Upper lobe of left lung (tissue), 4 donors: Measurements from ENCODE around the gene BCL7A.

Experiments
- EP300 ChIP-seq, 4 donors: sonication (generic); formaldehyde crosslinking; IDR thresholded peaks; one replicate each; pipeline ENCODE4 v1.5.1; 2017; ENCODE audit warnings: antibody characterized with exemption in 4 of 4, control low read depth in 2 of 4
- POLR2AphosphoS5 ChIP-seq, 2 donors: sonication (generic); formaldehyde crosslinking; IDR thresholded peaks; one replicate each; pipeline ENCODE4 v1.5.1; 2017; ENCODE audit warnings: antibody characterized with exemption in 2 of 2
- TF ChIP-seq, protein P1 (sequence below), 6 experiments: fragments of 450-650 bp in 4 of 6; fragments of 200-600 bp in 2 of 6; sonication (generic) in 2 of 6; IDR thresholded peaks; one replicate each; pipeline ENCODE4 v1.5.1; 2016 to 2019; ENCODE audit warnings: antibody characterized with exemption in 6 of 6

DNA sequence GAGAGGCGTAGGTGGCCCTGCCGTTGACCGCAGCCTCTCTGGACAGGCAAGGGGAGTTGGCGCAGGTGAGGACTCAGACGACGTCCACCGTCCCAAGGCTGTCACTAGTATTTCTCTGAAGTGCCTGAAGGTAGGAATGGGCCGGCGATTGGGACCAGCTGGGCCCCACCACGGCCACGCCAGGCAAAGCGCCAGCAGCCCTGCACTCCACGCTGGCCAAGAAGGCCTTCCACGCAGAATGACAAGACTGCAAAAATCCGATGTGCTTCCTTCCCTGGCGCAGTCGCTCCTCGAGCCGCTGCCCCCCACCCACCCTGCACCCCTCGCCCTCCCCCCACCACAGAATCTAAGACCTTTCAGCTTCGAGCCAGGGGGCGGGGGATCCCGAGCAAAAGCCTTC, 39.6 kb downstream of the BCL7A start:
- TF ChIP-seq, protein P1, sequence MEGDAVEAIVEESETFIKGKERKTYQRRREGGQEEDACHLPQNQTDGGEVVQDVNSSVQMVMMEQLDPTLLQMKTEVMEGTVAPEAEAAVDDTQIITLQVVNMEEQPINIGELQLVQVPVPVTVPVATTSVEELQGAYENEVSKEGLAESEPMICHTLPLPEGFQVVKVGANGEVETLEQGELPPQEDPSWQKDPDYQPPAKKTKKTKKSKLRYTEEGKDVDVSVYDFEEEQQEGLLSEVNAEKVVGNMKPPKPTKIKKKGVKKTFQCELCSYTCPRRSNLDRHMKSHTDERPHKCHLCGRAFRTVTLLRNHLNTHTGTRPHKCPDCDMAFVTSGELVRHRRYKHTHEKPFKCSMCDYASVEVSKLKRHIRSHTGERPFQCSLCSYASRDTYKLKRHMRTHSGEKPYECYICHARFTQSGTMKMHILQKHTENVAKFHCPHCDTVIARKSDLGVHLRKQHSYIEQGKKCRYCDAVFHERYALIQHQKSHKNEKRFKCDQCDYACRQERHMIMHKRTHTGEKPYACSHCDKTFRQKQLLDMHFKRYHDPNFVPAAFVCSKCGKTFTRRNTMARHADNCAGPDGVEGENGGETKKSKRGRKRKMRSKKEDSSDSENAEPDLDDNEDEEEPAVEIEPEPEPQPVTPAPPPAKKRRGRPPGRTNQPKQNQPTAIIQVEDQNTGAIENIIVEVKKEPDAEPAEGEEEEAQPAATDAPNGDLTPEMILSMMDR (IDR thresholded peaks at IDR 0.05), result no peak
- TF ChIP-seq EP300 (IDR thresholded peaks at IDR 0.05) (no peak), POLR2AphosphoS5 (IDR thresholded peaks at IDR 0.05) (no peak)
